Endothelial cell of umbilical vein (primary cell): ENCODE results near the gene BMPR1A. TPM values are rescaled to one million over a fixed set of nuclear protein-coding genes. Genes with fewer than 3 reads are reported as not detected.

Experiments
- BruUV-seq: library from RNA; stranded (reverse); fragments of 400-500 nt; replicated peaks from 2 replicates; lab custom pipeline; 2021; lab: Mats Ljungman, UMichigan
- CTCF ChIA-PET: fragments of 300-600, 350-600 bp; sonication (Branson Sonifier 250); formaldehyde crosslinking; loops from one replicate; lab custom pipeline; 2021; ENCODE audit warnings: antibody characterized with exemption, inconsistent platforms; lab: Charles Lee
- POLR2A ChIA-PET: fragments of 300-600, 350-600 bp; sonication (Branson Sonifier 250); formaldehyde crosslinking; loops from one replicate; lab custom pipeline; 2021; ENCODE audit warnings: antibody characterized with exemption, inconsistent platforms; lab: Charles Lee
- DNase-seq: peaks from one replicate; pipeline ENCODE4 v3.0.0-alpha.2; 2011; ENCODE audit warnings: low read depth, low spot score
- FAIRE-seq: peaks from 2 replicates; lab custom pipeline; 2011; peaks lifted over from hg19 to GRCh38; lab: Jason Lieb, UNC
- H2AFZ ChIP-seq: 2 replicates; pipeline ENCODE4 v1.6.0; 2012; ENCODE audit warnings: low read depth, low read length, control low read depth, inconsistent platforms
- H3K27ac ChIP-seq: 2 replicates; pipeline ENCODE4 v1.5.1; 2011; ENCODE audit warnings: low read depth, mild to moderate bottlenecking, control low read depth, low read length, moderate library complexity; ENCODE audit not compliant: insufficient read depth
- H3K27me3 ChIP-seq, 2 experiments: 2 replicates each; pipeline versions ENCODE4 v1.6.0 to v1.6.1; 2011; ENCODE audit warnings: low read length in 2 of 2, mixed read lengths in 1 of 2; ENCODE audit not compliant: control insufficient read depth in 2 of 2, insufficient read depth in 2 of 2
- H3K36me3 ChIP-seq, 2 experiments: 2 replicates in 1 of 2; 3 replicates in 1 of 2; pipeline ENCODE4 v1.5.1; 2011; ENCODE audit warnings: low read length in 2 of 2, mild to moderate bottlenecking in 1 of 2, moderate library complexity in 1 of 2; ENCODE audit not compliant: control insufficient read depth in 2 of 2, insufficient read depth in 2 of 2; ENCODE audit errors: extremely low read depth in 1 of 2
- H3K4me1 ChIP-seq: 3 replicates; pipeline ENCODE4 v1.5.1; 2011; ENCODE audit warnings: mild to moderate bottlenecking, low read length; ENCODE audit not compliant: control insufficient read depth, insufficient read depth; ENCODE audit errors: extremely low read depth
- H3K4me2 ChIP-seq: 2 replicates; pipeline ENCODE4 v1.6.1; 2011; ENCODE audit warnings: low read length, control low read depth, mixed read lengths; ENCODE audit not compliant: insufficient read depth
- H3K4me3 ChIP-seq, 3 experiments: fragments of 200-600 bp in 1 of 3; sonication (generic), shearing (Covaris generic) in 1 of 3; replicated peaks in 1 of 3; 2 replicates each; pipeline ENCODE4 v1.5.1; 2011 to 2016; ENCODE audit warnings: control low read depth in 3 of 3, low read length in 3 of 3, mild to moderate bottlenecking in 2 of 3, inconsistent platforms in 1 of 3, low read depth in 1 of 3, moderate library complexity in 1 of 3; ENCODE audit not compliant: insufficient read depth in 1 of 3
- H3K79me2 ChIP-seq: 2 replicates; pipeline ENCODE4 v1.6.0; 2012; ENCODE audit warnings: low read length, inconsistent platforms; ENCODE audit not compliant: control insufficient read depth, insufficient read depth
- H3K9ac ChIP-seq: replicated peaks from 2 replicates; pipeline ENCODE3; 2011; ENCODE audit warnings: low read length, control low read depth; ENCODE audit not compliant: insufficient read depth; ENCODE audit errors: extremely low read depth
- H3K9me1 ChIP-seq: replicated peaks from 3 replicates; pipeline ENCODE4 v1.6.0; 2011; ENCODE audit warnings: mild to moderate bottlenecking, low read length; ENCODE audit not compliant: control insufficient read depth, insufficient read depth; ENCODE audit errors: extremely low read depth
- H3K9me3 ChIP-seq: replicated peaks from 2 replicates; pipeline ENCODE4 v1.5.1; 2012; ENCODE audit warnings: low read length, inconsistent platforms; ENCODE audit not compliant: control insufficient read depth, insufficient read depth
- H4K20me1 ChIP-seq: replicated peaks from 2 replicates; pipeline ENCODE3; 2011; ENCODE audit warnings: mild to moderate bottlenecking, low read length; ENCODE audit not compliant: control insufficient read depth, insufficient read depth; ENCODE audit errors: extremely low read depth
- CTCF ChIP-seq, 2 donors: IDR thresholded peaks; 1 replicate in 1 of 2; 2 replicates in 1 of 2; pipeline ENCODE4 v1.5.1; 2011; ENCODE audit warnings: low read length in 2 of 2, mild to moderate bottlenecking in 2 of 2, moderate library complexity in 2 of 2, control low read depth in 1 of 2, inconsistent platforms in 1 of 2, low read depth in 1 of 2; ENCODE audit not compliant: insufficient read depth in 1 of 2; ENCODE audit errors: extremely low read depth in 1 of 2
- EZH2 ChIP-seq: IDR thresholded peaks from 2 replicates; pipeline ENCODE4 v1.6.1; 2012; ENCODE audit warnings: borderline replicate concordance, low read depth, mild to moderate bottlenecking, moderate library complexity, low read length, inconsistent platforms; ENCODE audit not compliant: severe bottlenecking
- FOS ChIP-seq: IDR thresholded peaks from 2 replicates; pipeline ENCODE4 v1.6.1; 2011; ENCODE audit warnings: mild to moderate bottlenecking, low read length, moderate library complexity, borderline replicate concordance; ENCODE audit not compliant: insufficient read depth
- GATA2 ChIP-seq: IDR thresholded peaks from 2 replicates; pipeline ENCODE4 v1.7.0; 2011; ENCODE audit warnings: low read depth, mild to moderate bottlenecking, moderate library complexity, mixed read lengths, low read length; ENCODE audit not compliant: insufficient read length, insufficient read depth
- JUN ChIP-seq: IDR thresholded peaks from 2 replicates; pipeline ENCODE4 v1.6.1; 2011; ENCODE audit warnings: borderline replicate concordance, low read depth; ENCODE audit not compliant: insufficient read length, insufficient read depth
- MAX ChIP-seq: IDR thresholded peaks from 2 replicates; pipeline ENCODE4 v1.6.1; 2011; ENCODE audit not compliant: insufficient read depth, insufficient read length
- MYC ChIP-seq: IDR thresholded peaks from one replicate; pipeline ENCODE4 v1.6.1; 2011; ENCODE audit warnings: mild to moderate bottlenecking, low read depth, low read length
- POLR2A ChIP-seq: IDR thresholded peaks from 2 replicates; pipeline ENCODE4 v1.6.1; 2012; ENCODE audit warnings: low read depth, mild to moderate bottlenecking, control low read depth, low read length
- POLR2AphosphoS5 ChIP-seq: IDR thresholded peaks from 2 replicates; pipeline ENCODE4 v1.6.1; 2012; ENCODE audit warnings: low read depth, mild to moderate bottlenecking, control low read depth, low read length, moderate library complexity; ENCODE audit not compliant: insufficient read depth
- dilution Hi-C: fragments of 300-500 bp; cut with MboI; formaldehyde crosslinking; loops from one replicate; pipeline ENCODE4 v1.15.0; 2019; ENCODE audit warnings: low sequenced_read_pairs; ENCODE audit not compliant: extremely low pct_ligation_motif_present
- intact Hi-C: fragments of 100-400 bp; cut with micrococcal nuclease; formaldehyde crosslinking; loops from one replicate; pipeline ENCODE4 v1.10.0; 2022
- polyA plus RNA-seq, 4 experiments: library from polyadenylated mRNA; depleted of rRNA in 3 of 4; stranded (reverse) in 3 of 4; unstranded in 1 of 4; fragments of >200 nt; gene quantifications; 2 replicates each; pipeline versions ENCODE4 v1.2.1 to v1.2.3, GENCODE V29; 2011 to 2012; ENCODE audit warnings: missing spikeins in 1 of 4
- total RNA-seq: library from RNA; stranded (reverse); gene quantifications from 2 replicates; pipeline ENCODE4 v1.2.3, GENCODE V29; 2021

BMPR1A gene
- total and polyA plus RNA-seq, 2 donors (not counting 3 experiments of a cell fraction or from before 2014, with no cell fraction given) = not detected

GRCh38 chr10:86798611-86799010 lies 42.2 kb downstream of the BMPR1A start:
- no peaks in the 10 kb centered on the region for H3K79me2 ChIP-seq
- no peak for TF ChIP-seq MYC
- TF ChIP-seq JUN = no peak
- no peak for TF ChIP-seq CTCF (IDR thresholded peaks at IDR 0.05; ENCODE audit: extremely low read depth in 1 of 2, insufficient read depth in 1 of 2, low read depth in 1 of 2, low read length in 2 of 2)
- TF ChIP-seq GATA2 = no peak
- TF ChIP-seq POLR2AphosphoS5 = no peak
- TF ChIP-seq FOS = no peak
- no peak for TF ChIP-seq POLR2A
- no peak for TF ChIP-seq MAX
- no peak for TF ChIP-seq EZH2
- intact Hi-C loops = no loop called here
- ChIA-PET POLR2A (no interaction called here), CTCF (no interaction called here)
- no peaks in the 10 kb centered on the region for H3K9me1 ChIP-seq
- BruUV-seq = no TSS peak
- no peak overlapping the region for H3K27ac ChIP-seq
- H3K4me3 ChIP-seq = no peak overlapping the region
- no peaks in the 10 kb centered on the region for H3K9me3 ChIP-seq
- no peaks in the 10 kb centered on the region for H3K36me3 ChIP-seq
- FAIRE-seq (no peak), DNase-seq (no peak)
- H3K4me1 ChIP-seq = no peaks in the 10 kb centered on the region
- no peak overlapping the region for H3K4me2 ChIP-seq
- peaks cover 18 to 44% of the 10 kb centered on the region in 2 experiments for H3K27me3 ChIP-seq
- H3K9ac ChIP-seq = no peak overlapping the region
- dilution Hi-C loops = no loop called here
- H4K20me1 ChIP-seq = peaks cover 2% of the 10 kb centered on the region
- H2AFZ ChIP-seq = no peak overlapping the region
